Endometrium (tissue), 2 donors: ENCODE results near the gene CIAO3.
"Not testable (repeated sequence)": the region's sequence is repeated elsewhere in the genome, so short reads cannot be mapped to it uniquely, and the experiment has no call there.

Experiments used
- FAIRE-seq: peaks from 2 replicates; lab custom pipeline; 2012; peaks lifted over from hg19 to GRCh38; lab: Jason Lieb, UNC
- donor health status: control.
- donor health status: control.

Gene CIAO3

GRCh38 chr16:692356-693108 is 48.3 kb downstream of the CIAO3 start:
- FAIRE-seq: no peak

GRCh38 chr16:691242-691641 is 49.6 kb downstream of the CIAO3 start:
- not testable (repeated sequence) for FAIRE-seq

GRCh38 chr16:689175-689897 is 51.5 kb downstream of the CIAO3 start:
- no peak for FAIRE-seq

GRCh38 chr16:687499-687898 is 53.3 kb downstream of the CIAO3 start:
- no peak for FAIRE-seq

GRCh38 chr16:686459-687260 is 54.1 kb downstream of the CIAO3 start:
- FAIRE-seq: no peak

DNA sequence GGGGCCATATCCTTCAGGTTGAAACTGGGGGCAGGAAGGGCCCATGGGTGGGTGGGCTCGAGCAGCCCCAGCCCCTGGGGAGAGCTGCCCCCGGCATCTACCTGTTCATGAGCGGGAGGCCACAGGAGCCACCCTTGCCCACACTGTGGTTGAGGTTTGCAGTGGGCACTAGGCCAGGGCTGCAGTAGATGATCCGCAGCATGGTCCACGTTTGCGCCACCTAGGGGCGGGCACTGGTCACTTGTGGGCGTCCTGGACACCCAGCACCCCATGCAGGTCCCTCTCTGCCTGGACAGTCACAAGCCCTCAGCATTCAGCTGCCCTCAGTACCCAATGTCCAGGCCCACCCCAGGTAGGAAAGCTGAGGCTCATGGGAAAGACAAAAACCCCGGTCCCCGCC is 54.8 kb downstream of the CIAO3 start:
- FAIRE-seq: no peak

DNA sequence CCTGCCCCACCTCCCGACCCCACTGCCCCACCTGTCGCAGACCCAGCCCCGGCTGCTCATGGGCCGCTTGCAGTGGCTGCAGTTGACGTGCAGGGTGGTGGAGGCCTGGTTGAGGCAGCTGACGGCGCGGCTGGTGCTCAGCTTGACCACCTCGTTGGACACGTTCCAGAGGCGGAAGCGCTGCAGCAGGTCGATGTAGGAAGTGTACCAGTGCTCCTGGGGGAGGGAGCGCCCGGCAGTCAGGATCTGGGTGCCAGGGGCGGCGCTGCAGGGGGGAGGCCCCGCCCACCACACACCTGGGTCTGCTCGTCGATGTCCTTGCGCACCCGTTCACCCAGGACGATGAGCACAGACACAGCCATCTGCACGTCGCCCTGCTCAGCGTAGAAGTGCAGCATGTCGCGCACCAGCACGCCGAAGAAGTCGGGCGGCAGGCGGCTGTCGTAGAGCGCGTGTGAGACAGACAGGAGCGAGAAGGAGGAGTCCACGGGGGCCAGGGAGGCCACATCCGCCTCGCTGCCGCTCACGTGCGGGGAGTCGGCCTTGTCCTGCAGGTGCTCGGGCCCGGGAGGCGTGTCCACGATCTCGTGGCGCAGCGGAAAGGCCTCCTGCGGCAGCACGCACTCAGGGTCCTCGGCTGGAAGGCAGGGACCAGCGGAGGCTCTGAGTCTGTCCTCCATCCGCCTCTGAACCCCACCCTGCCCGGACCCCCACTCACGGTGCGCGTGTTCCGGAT is 55.7 kb downstream of the CIAO3 start:
- no peak for FAIRE-seq

DNA sequence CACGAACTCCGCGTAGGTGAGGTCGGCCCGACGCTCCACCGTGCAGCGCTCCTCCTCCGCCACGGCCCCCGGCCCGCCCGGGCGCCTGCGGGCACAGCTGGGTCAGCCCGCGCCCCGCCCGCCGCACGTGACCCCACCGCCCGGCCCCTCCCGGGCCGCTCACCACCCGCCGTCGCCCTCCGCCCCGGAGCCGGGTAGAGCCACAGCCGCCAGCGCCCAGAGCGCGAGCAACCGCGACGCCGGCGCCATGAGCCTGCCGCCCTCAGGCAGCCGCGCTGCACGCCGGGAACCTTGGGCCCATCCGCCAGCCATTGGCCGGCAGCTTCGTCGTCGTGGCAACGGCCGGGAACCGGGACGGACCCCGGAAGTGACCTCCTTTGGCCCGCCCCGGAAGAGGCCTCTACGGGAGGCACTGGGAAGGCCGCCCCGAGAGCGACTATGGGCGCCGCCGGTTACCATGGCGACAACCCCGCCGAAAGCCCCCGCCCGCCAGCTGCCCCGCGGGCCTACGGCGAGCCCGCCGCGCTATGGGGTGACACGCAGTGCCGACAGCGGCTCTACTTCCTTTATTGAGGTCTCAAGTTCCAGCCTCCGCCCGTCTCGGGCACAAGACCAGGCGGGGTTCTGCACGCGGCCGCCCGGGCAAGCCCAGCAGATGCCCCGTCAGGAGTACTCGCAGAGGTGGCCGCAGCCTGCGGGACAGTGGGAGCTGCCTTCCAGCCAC is 56.6 kb downstream of the CIAO3 start, which contains the start of gene JMJD8:
Gene JMJD8, minus strand, starts transcription at position 264 of the 724 bp plus-strand sequence. Its CDS starts 15 bp downstream, at position 249.
- FAIRE-seq: no peak

GRCh38 chr16:683396-684070 is 57.3 kb downstream of the CIAO3 start:
- no peak for FAIRE-seq

GRCh38 chr16:682493-683395 is 58.1 kb downstream of the CIAO3 start:
- no peak for FAIRE-seq

DNA sequence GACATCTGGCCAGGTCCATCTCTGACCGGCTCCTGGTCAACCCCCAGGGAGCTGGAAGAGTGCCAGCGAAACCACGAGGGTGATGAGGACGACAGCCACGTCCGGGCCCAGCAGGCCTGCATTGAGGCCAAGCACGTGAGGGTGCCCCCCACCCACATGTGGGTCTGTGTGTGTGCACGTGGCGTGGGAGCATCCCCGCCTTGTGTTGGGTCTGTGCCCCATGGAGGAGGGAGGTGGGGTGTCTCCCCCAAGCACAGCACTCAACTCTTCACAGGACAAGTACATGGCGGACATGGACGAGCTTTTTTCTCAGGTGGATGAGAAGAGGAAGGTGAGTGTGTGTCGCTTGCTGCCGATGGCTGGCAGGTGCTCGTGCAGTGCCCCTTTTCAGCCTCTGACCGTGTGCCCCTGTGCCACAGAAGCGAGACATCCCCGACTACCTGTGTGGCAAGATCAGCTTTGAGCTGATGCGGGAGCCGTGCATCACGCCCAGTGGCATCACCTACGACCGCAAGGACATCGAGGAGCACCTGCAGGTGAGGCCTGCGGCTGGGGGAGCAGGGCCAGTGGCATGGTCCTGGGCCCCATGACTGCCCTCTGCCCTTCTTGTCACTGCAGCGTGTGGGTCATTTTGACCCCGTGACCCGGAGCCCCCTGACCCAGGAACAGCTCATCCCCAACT is 58.9 kb downstream of the CIAO3 start:
- no peak for FAIRE-seq

DNA sequence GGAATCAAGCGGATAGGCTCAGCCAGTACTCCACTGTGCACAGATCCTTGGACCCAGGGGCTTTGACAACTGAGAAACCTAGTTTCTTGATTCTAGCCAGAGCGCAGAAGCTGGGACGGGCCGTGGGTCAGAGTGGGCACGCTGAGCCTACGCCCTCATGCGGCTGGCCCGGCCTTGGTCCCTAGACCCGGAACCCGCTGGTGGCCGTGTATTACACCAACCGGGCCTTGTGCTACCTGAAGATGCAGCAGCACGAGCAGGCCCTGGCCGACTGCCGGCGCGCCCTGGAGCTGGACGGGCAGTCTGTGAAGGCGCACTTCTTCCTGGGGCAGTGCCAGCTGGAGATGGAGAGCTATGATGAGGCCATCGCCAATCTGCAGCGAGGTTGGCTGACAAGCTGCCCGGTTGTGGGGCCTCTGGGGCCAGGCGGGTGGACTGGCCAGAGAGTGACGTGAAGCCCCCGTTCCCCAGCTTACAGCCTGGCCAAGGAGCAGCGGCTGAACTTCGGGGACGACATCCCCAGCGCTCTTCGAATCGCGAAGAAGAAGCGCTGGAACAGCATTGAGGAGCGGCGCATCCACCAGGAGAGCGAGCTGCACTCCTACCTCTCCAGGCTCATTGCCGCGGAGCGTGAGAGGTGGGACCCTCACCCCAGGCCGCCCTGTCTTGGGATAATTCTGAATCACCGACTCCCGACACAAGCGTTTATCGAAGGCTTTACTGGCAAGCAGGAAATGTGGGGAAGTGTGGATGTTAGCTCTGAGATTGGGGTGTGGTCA is 59.6 kb downstream of the CIAO3 start:
- FAIRE-seq: no peak

DNA sequence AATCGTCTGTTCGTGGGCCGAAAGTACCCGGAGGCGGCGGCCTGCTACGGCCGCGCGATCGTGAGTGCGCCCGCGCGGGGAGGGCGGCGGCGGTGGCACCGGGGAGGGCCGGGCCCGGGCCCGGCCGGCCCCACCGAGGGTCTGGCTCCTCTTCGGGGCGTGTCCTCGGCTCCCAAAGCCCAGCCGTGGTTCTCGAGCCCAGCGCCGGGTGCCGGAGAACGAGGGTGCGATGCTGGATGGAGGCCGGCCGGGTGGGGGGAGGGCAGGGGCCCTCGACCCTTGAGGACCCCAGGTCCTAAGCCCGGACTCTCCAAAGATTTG is 60.2 kb downstream of the CIAO3 start:
- no peak for FAIRE-seq

DNA sequence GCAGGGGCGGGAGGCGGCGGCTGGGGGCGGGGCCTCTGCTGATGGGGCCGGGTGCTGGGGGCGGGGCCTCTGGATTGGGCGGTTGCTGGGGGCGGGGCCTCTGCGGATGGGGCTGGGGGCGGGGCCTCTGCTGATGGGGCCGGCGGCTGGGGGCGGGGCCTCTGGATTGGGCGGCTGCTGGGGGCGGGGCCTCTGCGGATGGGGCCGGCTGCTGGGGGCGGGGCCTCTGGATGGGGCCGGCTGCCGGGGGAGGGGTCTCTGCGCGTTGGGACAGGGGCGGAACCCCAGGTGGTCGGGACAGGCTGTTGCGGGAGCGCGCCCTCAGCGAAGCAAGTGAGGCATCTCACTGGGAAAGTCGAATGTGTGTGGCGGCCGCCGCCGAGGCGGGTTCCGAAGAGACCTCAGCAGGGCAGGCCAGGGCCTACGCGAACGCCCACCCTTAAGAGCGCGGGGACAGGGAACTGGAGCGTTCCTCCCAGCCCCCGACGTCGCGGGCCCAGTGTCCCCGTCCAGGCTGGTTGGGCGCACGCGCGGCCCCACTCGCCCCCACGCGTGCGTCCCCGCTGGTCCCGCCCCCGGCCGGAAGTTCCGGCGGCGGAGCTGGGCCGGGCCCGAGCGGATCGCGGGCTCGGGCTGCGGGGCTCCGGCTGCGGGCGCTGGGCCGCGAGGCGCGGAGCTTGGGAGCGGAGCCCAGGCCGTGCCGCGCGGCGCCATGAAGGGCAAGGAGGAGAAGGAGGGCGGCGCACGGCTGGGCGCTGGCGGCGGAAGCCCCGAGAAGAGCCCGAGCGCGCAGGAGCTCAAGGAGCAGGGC is 60.8 kb downstream of the CIAO3 start, which contains the start of gene STUB1:
Gene STUB1, plus strand, starts transcription at position 597 of the 811 bp plus-strand sequence. Its CDS starts 116 bp downstream, at position 713.
- FAIRE-seq: no peak
